Activated CD8-positive, alpha-beta memory T cell treated with anti-CD3 and anti-CD28 coated beads for 36 hours (primary cell): ENCODE data around the gene PPP6R2. TPM values are rescaled to one million over a fixed set of nuclear protein-coding genes. Genes with fewer than 3 reads are reported as not detected.

Experiments
- CTCF ChIA-PET: fragments of 350-600 bp; sonication (Branson Sonifier 250); formaldehyde crosslinking; loops from one replicate; lab custom pipeline; 2021; ENCODE audit warnings: antibody characterized with exemption; lab: Charles Lee
- POLR2A ChIA-PET: fragments of 350-600 bp; sonication (Branson Sonifier 250); formaldehyde crosslinking; loops from one replicate; lab custom pipeline; 2021; ENCODE audit warnings: antibody characterized with exemption; lab: Charles Lee
- total RNA-seq, 2 experiments: library from RNA; stranded (reverse); gene quantifications; one replicate each; pipeline ENCODE4 v1.2.3, GENCODE V29; 2021

The PPP6R2 gene
- total RNA-seq, 2 experiments from 2014 or later = 48.4 to 51.1 TPM

DNA sequence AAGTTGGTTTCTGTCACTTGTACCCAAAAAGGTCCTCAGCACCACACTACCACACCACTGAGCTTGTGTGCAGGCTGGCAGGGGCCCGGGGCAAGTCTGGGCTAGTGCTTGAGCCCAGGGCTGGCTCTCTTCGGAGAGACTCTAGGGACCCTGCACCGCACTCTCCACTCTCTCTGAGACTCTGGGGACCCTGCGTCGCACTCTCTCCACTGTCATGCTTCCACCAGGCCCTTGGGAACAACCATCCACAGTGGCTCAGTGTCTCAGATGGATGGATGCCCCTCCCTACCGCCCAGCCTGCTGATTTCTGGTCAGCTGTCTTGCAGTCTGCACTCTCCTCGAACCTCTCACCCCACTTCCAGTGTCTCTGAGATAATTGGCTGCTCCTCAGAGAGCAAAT lies 133.7 kb downstream of the PPP6R2 start:
- ChIA-PET CTCF (no interaction called here), POLR2A (no interaction called here)

DNA sequence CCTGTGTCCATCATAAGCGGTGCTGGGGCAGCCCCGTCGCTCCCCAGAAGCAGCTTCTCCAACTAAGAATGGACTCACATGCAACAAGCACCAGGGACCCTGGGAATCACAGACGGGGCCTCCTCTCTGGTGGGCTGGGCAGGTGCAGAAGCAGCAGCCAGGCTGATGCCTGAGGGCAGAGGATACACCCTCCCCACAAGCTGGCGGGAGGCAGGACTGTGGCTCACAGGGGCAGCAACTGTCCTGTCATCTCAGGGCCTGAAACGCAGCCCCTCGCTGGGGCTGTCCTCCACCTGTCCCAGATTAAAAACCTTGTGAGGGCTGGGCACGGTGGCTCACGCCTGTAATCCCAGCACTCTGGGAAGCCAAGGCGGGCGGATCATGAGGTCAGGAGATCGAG lies 134.8 kb downstream of the PPP6R2 start:
- CTCF ChIA-PET = no interaction called here
- POLR2A ChIA-PET = no interaction called here

DNA sequence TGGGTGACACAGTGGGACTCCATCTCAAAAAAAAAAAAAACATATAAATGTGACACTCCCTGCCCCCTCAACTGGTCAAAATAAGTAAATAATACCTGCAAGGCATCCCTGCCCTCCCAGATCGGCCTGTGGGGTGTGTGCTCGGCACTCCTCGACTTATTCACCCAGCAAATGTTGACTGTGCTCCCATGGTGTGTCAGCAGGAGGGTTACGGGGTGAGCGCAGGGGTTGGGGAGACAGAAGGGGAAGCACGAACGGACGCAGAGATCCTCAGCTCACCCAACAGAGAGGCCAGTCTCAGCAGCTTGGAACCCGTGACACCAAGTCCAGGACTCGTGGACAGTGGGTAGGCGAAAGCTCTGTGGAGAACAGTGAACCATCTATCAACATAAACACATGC lies 136.6 kb downstream of the PPP6R2 start:
- ChIA-PET POLR2A (interaction anchor here (1.0 kb wide), 1 partner anchor 10 kb away, joined by 3 read pairs; no protein-coding TSS in a partner anchor), CTCF (interaction anchor here (0.6 kb wide), 1 partner anchor 13 kb away, joined by 4 read pairs; no protein-coding TSS in a partner anchor)

DNA sequence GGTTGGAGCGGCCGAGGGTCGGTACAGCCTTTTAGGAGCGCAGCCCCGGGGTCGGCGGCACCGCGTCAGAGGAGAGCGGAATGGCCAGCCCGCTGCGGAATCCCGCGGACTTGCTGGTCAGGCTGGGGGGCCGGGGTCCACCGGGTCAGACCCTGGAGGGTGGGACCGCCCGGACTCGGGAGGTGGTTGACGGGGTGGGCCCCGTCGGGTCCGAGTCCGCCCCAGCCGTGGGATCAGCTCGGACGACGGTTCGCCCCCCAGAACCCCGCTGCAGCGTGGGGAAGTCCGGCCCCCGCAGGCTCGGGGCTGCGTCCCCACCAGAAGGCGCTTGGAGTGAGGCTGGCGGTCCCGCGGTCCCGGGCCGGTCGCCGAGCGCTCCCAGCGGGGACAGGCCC lies 137.9 kb downstream of the PPP6R2 start:
- CTCF ChIA-PET = interaction anchor here (1.0 kb wide), 1 partner anchor 17 kb away, joined by 3 read pairs; no protein-coding TSS in a partner anchor
- POLR2A ChIA-PET = interaction anchor here (0.6 to 0.9 kb wide), 3 partner anchors 27 to 36 kb away, joined by 3 read pairs; partner anchors contain the start of genes LMF2 and NCAPH2

DNA sequence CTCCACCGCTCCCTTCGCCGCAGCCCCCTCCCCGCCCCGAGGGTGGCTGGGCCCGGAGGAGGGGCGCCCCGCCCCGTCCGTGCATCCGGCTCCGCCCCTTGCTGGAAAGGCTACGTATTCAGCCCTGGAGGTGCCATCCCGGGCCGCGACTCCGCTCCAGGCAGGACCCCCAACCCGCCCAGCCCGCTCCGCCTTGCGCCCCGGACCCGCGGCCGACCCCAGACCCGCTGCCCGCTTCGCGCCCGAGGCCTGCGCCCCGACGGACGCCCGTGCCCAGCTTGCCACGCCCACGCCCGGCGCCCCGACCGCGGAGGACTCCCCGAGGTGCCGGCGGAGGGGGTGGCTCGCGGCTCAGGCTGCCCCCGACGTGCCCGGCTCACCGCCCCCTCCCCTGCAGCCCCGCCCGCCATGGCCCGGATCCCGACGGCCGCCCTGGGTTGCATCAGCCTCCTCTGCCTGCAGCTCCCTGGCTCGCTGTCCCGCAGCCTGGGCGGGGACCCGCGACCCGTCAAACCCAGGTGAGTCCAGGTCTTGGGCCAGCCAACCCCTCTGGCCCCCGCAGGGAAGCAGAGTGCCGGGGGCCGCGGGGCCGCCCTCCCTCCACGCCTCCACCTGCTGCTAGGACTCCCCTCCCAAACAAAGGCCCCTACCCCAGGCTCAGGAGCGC lies 138.4 kb downstream of the PPP6R2 start, which contains the start of gene ADM2:
Gene ADM2 (plus strand): TSS at position 104 of the 667 bp plus-strand sequence. CDS start 305 bp downstream, at position 409.
- ChIA-PET POLR2A (interaction anchor here (0.6 to 0.7 kb wide), 2 partner anchors 26 to 31 kb away, joined by 3 read pairs; partner anchors contain the start of genes LMF2 and NCAPH2), CTCF (interaction anchor here (1.0 to 1.8 kb wide), 2 partner anchors 9 to 17 kb away, joined by 3 to 7 read pairs; no protein-coding TSS in a partner anchor)

DNA sequence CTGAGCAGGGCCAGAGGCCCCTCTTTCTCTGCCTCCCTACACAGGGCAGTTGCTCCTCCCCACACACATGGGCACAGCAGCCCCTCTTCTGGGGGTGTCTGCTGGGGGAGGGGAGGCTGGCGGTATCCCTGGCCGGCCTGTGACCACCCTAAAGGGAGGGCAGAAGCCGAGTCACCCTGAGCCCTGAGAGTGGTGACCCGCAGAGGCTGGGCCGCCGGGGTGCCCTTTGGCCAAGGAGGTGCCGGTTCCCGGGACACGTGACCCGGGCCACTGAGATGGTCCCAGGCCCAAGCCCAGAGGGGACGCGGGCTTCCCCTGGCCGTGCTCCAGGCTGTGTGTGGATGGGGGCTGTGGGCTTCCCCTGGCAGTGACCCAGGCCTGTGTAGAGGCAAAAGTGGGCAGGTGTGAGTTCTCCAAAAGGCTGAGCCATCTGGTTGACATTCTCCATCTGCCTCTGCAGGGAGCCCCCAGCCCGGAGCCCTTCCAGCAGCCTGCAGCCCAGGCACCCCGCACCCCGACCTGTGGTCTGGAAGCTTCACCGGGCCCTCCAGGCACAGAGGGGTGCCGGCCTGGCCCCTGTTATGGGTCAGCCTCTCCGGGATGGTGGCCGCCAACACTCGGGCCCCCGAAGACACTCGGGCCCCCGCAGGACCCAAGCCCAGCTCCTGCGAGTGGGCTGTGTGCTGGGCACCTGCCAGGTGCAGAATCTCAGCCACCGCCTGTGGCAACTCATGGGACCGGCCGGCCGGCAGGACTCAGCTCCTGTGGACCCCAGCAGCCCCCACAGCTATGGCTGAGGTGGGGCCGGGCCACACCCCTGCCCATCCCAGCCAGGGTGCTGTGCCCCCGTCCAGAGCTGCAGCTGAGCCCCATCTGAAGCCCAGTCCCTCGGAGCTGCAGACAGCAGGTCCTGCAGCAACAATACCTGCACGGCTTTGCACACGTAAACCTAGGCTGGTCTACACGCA lies 139.3 kb downstream of the PPP6R2 start:
- CTCF ChIA-PET = interaction anchor here (1.0 to 1.8 kb wide), 3 partner anchors 9 to 16 kb away, joined by 3 to 7 read pairs (median 5); no protein-coding TSS in a partner anchor
- POLR2A ChIA-PET = no interaction called here

DNA sequence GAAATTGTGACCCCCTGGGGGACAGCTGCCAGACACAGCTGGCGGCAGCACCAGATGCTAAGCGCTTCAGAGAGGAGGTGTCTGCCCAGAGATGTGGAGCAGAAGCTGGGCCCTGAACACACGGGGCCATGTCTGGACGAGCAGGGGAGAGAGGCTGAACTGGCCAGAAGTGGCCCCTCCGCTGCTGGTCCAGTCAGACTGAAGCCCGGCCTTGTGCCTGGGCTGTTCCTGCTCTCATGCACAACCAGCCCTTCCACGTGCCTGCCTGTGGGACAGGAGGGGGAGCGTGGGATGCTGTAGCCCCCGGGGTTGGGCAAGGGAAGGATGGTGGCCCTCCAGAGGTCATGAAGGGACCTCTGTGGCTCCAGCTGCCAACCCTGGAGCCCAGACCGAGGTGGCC lies 140.0 kb downstream of the PPP6R2 start:
- CTCF ChIA-PET = interaction anchor here (1.4 to 1.8 kb wide), 2 partner anchors 10 to 15 kb away, joined by 5 to 7 read pairs; no protein-coding TSS in a partner anchor
- POLR2A ChIA-PET = no interaction called here

DNA sequence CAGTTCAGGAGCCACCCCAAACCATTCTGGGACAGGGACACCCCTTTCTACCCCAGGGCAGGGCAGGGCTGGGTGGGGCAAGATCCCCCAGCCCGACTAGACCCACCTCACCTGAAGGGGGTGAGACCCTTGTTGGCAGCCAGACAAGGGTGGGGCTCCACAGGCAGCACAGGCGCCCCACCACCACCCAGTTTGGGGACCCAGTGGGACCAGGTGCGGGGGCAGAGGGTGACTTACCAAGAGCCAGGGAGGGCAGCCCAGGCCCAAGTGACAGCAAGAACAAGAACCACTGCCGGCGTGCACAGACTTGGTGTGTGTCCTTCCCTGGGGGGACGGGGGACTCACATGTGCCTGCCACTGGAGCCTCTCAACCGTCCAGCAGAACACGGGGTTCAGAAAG lies 140.4 kb downstream of the PPP6R2 start:
- POLR2A ChIA-PET = no interaction called here

DNA sequence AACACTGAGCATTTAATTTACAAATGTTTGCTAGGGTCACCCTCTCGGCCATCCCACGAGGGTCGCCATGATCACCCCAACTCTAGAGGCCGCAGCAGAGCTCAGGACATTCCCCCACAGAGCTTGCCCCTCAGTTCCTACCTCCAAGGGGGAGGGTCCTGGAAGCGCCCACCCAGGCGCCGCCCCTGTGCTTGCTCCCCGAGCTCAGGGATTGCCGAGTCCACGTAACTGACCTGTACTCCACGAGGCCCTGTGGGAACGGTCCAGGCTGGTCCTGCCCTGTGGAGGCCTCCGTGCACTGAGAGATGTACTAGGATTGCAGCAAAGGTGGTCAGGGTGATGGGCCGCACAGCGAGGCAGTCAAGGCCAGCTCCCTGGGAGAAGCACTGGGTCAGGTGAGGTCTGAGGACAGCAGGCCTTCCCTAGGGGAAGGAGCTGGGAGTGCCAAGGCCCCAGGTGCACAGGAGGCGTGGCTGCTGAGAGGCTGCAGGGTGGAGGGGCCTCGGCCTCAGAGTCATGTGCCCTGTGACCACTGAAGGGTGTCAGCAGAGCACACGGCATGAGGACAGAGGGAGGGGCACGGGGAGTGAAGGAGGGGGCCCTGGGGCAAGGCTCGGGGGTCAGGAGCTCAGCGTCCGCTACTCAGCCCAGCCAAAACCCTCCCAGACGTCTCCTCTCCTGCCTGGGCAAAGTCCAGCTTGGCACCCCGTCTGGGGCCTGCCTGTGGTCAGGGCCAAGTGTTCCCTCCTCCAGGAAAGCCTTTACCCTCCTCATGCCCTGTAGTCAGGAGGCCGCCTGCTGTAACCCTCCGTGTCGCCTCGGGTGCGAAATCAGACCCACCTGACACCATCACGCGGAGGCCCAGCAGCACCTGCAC lies 141.1 kb downstream of the PPP6R2 start:
- ChIA-PET CTCF (interaction anchor here (1.0 to 1.8 kb wide), 3 partner anchors 14 to 67 kb away, joined by 3 to 6 read pairs (median 3); no protein-coding TSS in a partner anchor), POLR2A (no interaction called here)

More for the DNA sequence above, 140.4 kb downstream of the PPP6R2 start:
- CTCF ChIA-PET = interaction anchor here (1.1 to 1.4 kb wide), 2 partner anchors 14 to 68 kb away, joined by 3 to 5 read pairs; no protein-coding TSS in a partner anchor

DNA sequence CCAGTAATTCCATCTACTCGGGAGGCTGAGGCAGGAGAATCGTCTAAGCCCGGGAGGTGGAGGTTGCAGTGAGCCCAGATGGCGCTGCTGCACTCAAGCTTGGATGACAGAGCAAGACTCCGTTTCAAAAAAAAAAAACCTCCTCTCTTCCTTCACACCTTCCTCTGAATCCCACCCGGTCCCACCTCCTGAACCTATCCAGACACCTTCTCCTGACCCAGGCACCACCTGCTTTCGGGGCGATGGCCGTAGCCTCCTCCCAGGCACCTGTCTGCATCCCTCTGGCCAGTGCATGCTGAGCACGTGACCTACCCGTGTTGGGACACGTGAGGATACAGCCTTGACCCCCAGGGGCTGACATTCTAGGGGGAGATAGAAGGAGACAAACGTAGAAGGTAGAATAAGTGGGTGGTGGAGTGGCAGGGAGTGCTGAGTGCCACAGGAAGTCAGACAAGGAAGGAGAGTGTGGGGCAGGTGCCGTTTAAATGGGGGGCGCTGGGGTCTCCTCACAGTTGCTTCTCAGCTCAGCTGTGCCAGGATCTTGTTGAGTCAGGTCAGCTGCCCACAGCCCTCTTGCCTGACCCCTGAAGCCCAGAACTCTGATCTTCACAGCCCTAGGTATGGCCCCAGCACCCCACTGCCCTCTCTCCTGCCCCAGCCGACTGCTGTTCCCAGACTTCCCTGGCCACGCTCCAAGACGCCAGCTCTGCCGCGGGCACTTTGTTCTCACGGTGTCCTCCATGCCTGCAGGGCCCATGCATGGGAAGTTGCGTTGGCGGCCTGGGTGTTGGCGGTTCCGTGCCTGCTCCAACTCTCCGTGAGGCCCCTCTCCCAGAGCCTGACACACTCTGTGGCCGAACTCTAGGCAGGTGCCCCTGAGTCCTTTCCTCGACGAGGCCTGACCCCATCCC lies 142.3 kb downstream of the PPP6R2 start:
- CTCF ChIA-PET = interaction anchor here (1.0 to 1.8 kb wide), 2 partner anchors 9 to 13 kb away, joined by 3 to 6 read pairs; no protein-coding TSS in a partner anchor
- POLR2A ChIA-PET = no interaction called here

DNA sequence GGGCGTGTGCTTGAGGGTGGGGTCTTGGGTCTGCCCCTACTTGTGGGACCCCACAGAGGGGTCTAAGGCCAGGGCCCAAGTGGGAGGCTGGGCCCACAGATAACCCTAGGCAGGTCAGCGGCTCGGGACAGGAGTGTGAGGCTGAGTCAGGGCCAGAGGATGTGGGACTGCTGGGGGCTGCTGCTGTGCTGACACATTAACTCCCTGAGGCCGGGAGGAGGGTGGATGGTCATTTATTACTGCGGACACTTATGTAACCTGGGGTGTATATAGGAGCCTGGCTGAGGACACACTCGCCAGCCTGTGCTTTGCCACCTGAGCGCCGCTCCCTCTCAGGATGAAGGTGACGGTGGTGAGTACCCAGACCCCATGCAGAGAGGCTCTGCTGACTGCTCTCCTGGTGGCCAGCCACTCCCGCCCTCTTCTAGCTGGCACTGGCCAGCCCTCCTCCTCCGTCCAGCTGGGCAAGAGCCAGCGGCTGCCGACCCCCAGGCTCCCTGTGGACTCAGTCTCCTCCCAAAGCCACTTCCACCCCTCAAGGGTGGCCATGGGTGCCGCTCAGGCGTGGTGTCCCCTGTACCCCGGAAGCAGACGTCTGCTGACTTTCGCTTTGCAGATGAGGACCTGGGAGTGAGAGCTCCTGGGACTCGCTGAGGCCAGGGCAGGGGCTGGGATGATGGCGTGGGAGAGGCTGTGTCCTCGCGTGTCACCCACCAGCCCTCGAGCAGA lies 143.6 kb downstream of the PPP6R2 start, which contains the start of gene MIOX:
Gene MIOX (plus strand): TSS at position 299 of the 729 bp plus-strand sequence. CDS start 39 bp downstream, at position 338.
- ChIA-PET POLR2A (interaction anchor here (0.7 kb wide), 1 partner anchor 129 kb away, joined by 4 read pairs; no protein-coding TSS in a partner anchor), CTCF (interaction anchor here (0.5 to 1.0 kb wide), 2 partner anchors 8 to 12 kb away, joined by 3 read pairs; no protein-coding TSS in a partner anchor)

DNA sequence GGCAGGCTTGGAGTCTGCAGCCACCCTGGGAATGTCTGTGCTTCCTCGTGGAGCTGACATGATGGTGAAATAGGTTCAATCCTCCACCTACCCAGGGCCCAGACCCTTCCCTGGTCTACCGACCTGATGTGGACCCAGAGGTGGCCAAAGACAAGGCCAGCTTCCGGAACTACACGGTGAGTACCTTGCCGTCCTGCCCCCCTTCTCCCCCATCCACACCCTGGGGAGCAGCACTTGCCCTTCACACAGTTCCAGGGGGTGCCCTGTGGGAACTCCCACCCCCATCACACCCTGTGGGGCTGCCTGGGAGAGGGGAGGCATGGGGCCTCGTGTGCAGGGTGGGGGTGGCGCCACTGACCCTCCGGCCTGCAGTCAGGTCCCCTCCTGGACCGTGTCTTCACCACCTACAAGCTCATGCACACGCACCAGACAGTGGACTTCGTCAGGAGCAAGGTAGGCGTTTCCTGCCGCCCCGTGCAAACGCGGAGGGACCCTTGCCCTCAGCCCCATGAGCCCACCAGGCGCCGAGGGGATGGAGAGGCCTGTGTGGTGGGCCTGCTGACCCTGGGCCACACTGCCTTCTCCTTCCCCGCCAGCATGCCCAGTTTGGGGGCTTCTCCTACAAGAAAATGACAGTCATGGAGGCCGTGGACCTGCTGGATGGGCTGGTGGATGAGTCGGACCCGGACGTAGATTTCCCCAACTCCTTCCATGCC lies 144.3 kb downstream of the PPP6R2 start:
- CTCF ChIA-PET = no interaction called here
- POLR2A ChIA-PET = interaction anchor here (0.7 kb wide), 1 partner anchor 128 kb away, joined by 4 read pairs; no protein-coding TSS in a partner anchor

DNA sequence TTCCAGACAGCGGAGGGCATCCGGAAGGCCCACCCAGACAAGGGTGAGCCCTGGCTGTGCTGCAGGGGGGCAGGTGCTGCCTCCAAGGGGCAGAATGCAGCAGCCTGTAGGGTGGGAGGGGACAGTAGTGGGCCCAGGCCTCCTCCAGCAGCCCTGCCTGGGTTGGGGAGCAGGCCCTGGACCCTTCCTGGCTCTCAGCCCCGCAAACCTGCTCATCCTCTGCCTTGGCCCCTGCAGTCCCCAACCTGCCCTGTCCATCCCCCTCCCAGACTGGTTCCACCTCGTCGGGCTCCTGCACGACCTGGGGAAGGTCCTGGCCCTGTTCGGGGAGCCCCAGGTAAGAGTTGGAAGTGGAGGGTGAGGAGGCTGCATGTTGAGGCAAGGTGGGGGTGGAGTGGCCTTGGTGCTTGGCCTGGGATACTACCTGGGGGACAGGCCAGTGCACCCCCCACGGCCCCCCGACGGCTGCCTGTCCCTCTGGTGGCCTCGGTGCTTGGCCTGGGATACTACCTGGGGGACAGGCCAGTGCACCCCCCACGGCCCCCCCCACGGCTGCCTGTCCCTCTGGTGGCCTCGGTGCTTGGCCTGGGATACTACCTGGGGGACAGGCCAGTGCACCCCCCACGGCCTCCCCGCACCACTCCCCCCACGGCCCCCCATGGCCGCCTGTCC lies 145.0 kb downstream of the PPP6R2 start:
- ChIA-PET POLR2A (no interaction called here), CTCF (no interaction called here)

DNA sequence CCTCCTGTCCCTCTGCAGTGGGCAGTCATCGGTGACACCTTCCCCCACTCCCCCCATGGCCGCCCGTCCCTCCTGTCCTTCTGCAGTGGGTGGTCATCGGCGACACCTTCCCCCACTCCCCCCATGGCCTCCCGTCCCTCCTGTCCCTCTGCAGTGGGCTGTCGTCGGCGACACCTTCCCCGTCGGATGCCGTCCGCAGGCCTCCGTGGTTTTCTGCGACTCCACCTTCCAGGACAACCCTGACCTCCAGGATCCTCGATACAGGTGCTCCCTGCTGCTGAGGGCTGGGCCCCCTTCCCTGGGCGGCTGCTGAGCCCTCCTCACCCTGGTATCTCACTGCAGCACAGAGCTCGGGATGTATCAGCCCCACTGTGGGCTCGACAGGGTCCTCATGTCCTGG lies 145.8 kb downstream of the PPP6R2 start:
- ChIA-PET POLR2A (no interaction called here), CTCF (interaction anchor here (0.8 kb wide), 1 partner anchor 9 kb away, joined by 3 read pairs; no protein-coding TSS in a partner anchor)
